ENCODE measurements around the gene KIF1C.

KIF1C gene

DNA sequence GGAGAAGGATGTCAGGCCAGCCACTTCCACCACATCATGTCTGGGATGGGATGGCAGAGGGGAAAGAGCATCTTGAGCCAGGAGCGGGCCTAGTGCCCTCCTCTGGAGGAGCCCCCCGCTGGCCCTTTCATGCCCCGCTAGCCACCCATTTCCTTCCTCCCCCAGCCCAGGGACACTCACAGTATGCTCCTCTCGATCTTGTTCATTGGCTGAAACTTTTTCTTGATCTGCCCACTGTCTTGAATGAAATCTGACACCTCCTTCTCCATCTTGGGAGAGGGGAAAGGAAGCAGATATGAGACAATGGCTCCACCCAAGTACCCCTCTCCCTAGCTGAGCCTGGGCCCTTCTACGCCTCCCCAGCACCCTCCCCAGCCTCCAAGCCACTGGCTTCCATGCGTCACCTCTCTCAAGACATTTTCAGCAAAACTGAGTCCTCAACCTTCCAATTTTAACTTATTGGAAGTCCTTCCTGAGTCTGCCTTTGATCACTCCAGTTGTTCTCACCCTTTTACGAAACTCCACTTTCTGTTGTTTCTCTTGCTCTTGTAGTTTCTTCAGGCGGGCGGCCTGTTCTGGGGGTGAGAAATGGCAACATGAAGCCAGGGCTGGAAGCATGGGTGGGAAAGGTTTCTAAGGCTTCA, 37.3 kb upstream of the KIF1C start:
- Mint-ChIP-seq H3K9me3 (no peaks in the 10 kb centered on the region), H3K4me1 (peaks cover 11 to 22% of the 10 kb centered on the region in 2 donors), H3K4me3 (no peak overlapping the region), H3K27ac (peak overlapping the region; percentile 77), H3K36me3 (peaks cover 40 to 55% of the 10 kb centered on the region in 2 donors), H3K27me3 (no peaks in the 10 kb centered on the region)
- no peak for DNase-seq
- no peak for ATAC-seq (replicated peaks)

DNA sequence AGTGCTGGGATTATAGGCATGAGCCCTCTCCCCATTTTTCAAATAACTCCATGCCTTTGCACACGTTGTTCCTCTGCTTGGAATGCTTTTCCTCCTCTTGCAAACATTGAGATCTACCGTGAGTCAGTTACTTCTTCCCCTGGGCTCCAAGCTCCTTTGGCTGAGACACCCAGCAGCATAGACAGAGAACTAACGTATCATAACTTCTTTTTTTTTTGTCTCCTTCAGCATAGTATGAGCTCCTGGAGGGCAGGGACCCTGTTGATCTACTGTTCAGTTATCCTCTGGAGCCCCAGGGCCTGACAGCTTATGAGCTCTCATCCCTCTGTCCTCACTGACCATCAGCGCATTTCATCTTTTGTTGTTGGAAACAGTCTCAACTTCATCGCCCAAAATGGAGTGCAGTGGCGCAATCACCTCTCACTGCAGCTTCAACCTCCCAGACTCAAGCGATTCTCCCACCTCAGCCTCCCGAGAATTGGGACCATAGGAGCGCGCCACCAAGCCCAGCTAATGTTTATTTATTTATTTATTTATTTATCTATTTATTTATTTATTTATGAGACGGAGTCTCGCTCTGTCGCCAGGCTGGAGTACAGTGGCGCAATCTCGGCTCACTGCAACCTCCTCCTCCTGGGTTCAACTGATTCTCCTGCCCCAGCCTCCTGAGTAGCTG, 32.3 kb upstream of the KIF1C start:
- Mint-ChIP-seq H3K36me3 (peaks cover 26% of the 10 kb centered on the region in 2 donors), H3K4me3 (peak overlapping the region in 1 of 2 donors; percentile 11), H3K27me3 (no peaks in the 10 kb centered on the region), H3K27ac (peak overlapping the region; percentile 84), H3K9me3 (no peaks in the 10 kb centered on the region), H3K4me1 (peaks cover 17% of the 10 kb centered on the region in 2 donors)
- DNase-seq (no peak), ATAC-seq (replicated peaks) (no peak)

DNA sequence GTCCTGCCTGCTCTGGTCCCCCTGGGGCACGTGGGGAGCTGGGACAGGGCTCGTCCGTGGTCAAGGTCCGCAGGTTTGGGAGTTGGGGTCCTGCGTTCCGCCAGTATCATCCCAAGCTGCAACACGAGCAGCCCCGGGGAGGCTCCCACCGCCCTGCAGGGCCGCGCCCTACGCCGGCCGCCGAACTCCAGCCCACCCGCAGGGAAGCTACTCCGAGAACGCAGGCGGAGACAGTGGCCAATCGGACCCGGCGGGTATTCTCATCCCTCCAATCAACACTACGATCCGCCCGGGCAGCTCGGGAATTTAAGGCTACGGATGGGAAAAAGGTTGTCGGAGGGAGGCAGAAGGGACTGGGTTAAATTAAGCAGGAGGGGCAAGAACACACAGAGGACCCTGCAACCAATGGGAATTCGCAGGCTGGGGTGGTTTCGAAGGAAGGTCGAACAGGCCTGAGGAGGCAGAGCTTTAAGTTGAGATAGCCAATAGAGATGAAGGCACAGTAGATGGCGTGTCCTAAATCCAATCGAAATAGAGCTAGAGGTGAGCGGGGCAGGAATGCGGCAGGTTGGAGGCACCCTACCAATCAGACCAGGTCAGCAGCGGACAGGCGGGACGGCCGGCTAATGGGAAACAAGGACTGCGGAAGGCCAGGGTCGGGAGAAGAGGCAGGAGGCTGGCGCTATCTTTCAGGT, 30.8 kb upstream of the KIF1C start:
- H3K9me3 Mint-ChIP-seq, result no peaks in the 10 kb centered on the region
- H3K4me1 Mint-ChIP-seq, result peaks cover 17 to 23% of the 10 kb centered on the region in 2 donors
- H3K27ac Mint-ChIP-seq, result no peak overlapping the region
- H3K36me3 Mint-ChIP-seq, result peaks cover 29 to 32% of the 10 kb centered on the region in 2 donors
- no peak overlapping the region for H3K4me3 Mint-ChIP-seq
- H3K27me3 Mint-ChIP-seq, result no peaks in the 10 kb centered on the region
- DNase-seq (peak; percentile 98), ATAC-seq (replicated peaks) (peak; percentile 83 to 86)

DNA sequence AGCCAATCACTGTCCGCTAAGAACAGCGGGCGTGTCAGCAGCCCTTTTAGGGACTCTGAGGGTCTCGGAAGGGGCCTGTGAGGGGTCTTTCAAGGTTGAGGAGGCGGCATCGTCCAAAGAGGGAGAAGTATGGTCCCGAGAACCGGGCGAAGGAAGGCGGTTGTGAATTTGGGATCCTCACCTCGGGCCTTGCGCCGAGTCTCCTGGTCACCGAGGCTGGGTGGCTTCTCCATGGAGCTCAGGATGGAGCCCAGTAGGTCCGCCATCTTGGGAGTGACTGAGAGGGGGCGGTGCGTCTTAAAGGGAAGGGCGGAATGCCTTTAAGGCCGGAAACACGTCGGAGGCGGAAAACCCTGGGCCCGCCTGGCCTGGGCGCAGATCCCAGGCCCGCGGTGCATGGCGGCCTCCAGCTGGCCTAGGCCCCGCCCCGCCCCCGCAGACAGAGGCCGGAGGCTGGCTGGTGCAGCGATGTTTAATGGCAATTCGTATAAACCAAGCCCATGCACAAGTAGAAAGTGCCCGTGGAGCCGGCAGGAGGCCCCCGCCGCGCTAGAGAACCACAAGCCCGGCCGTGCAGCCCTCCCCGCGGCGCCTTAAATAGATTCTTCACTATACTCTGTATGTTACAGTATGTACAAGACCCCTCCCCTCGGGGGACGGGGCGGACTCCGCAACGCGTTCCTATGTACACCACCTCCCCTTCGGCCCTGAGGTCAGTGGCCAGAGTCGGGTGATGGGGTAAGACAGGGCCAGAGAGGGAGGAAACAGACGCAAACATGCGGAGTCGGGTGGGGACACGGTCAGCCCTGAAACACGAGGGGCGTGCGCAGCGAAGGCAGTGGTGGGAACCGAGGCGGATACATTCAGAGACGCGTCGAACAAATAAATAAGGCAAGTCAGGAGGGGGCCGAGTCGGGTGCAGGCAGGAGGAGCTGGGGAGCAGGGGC, 29.9 kb upstream of the KIF1C start, which contains the start of gene SPAG7:
TSS of gene SPAG7 (minus strand) at position 279 of the 947 bp plus-strand sequence. CDS start at position 266, 13 bp downstream.
- no peak within 1 kb of the TSS for H3K27ac Mint-ChIP-seq
- H3K4me3 Mint-ChIP-seq, result no peak within 1 kb of the TSS
- H3K36me3 Mint-ChIP-seq, result peaks cover 37 to 40% of the 10 kb centered on the region in 2 donors
- no peaks in the 10 kb centered on the region for H3K9me3 Mint-ChIP-seq
- DNase-seq, result peak; percentile 96
- H3K4me1 Mint-ChIP-seq, result peaks cover 17 to 25% of the 10 kb centered on the region in 2 donors
- peak; percentile 52 to 71 for ATAC-seq (replicated peaks)
- no peaks in the 10 kb centered on the region for H3K27me3 Mint-ChIP-seq

DNA sequence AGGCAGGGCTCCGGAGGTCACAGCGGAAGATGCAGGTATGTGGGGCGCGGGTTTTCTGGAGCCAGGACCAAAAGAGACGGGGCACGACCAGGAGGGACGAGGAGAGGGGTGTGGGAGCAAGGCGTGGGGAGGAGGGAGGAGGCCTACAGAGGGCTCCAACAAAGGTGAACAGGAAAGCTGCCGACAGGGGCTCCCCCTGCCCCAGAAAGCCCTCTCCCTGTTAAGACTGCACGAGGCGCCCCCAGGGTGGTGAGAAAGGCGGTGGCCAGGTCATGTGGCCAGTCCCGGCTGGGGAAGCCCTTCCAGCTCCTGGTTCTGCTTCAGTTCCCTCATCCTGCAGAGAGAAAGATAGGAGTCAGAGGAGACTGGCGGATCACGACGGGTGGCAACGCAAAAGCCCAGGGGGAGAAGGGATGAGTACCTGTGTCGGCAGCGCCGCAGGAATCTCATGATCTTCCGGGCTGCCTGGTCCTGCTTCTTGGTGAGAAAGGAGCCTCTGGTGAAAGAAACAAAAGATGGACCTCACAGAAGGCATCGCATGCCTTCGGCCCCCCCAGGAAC, 29.2 kb upstream of the KIF1C start:
- DNase-seq, result no peak
- Mint-ChIP-seq H3K27ac (no peak overlapping the region), H3K4me3 (no peak overlapping the region)

GRCh38 chr17:4969047-4969550, 28.7 kb upstream of the KIF1C start:
- H3K4me1 Mint-ChIP-seq, result peaks cover 17 to 25% of the 10 kb centered on the region in 2 donors
- DNase-seq (no peak), ATAC-seq (replicated peaks) (no peak)
- H3K27me3 Mint-ChIP-seq, result no peaks in the 10 kb centered on the region
- H3K4me3 Mint-ChIP-seq, result no peak overlapping the region
- no peaks in the 10 kb centered on the region for H3K9me3 Mint-ChIP-seq
- H3K36me3 Mint-ChIP-seq, result peaks cover 46 to 48% of the 10 kb centered on the region in 2 donors
- H3K27ac Mint-ChIP-seq, result no peak overlapping the region

More for the DNA sequence above, 29.2 kb upstream of the KIF1C start:
- Mint-ChIP-seq H3K9me3 (no peaks in the 10 kb centered on the region), H3K27me3 (no peaks in the 10 kb centered on the region), H3K4me1 (peaks cover 17 to 23% of the 10 kb centered on the region in 2 donors), H3K36me3 (peaks cover 42% of the 10 kb centered on the region in 2 donors)
- ATAC-seq (replicated peaks), result no peak

DNA sequence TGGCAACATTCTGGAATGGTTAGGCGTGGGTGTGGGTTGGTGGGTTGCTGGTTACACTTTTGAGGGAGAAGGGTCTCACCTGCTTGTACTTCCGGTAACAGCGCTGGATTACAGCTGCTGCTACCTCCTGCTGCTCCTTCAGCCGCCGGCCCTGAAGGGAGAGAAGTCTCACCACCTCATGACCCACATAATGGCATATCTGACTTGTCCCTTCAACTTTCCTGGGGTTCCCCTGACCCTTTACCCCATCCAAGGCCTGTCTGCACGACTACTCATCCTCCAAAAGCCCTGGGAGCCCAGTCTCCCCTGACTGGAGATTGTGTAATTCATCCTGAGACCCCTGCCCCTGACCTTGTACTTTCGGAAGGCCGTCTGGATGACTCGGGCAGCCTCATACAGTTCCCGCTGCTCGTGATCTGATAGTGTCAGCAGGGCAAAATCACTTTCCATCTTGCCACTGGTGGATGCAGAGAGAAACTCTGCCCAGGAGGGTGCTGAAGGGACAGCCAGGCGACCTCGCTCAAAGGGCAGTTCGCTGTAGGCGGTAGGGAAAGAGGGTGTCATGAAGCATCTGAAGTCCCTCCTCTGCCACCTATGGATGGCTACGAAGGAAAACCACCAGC, 28.1 kb upstream of the KIF1C start:
- H3K36me3 Mint-ChIP-seq, result peaks cover 50 to 52% of the 10 kb centered on the region in 2 donors
- peaks cover 17 to 24% of the 10 kb centered on the region in 2 donors for H3K4me1 Mint-ChIP-seq
- no peak overlapping the region for H3K27ac Mint-ChIP-seq
- ATAC-seq (replicated peaks) (no peak), DNase-seq (no peak)
- no peak overlapping the region for H3K4me3 Mint-ChIP-seq
- H3K27me3 Mint-ChIP-seq, result no peaks in the 10 kb centered on the region
- no peaks in the 10 kb centered on the region for H3K9me3 Mint-ChIP-seq

DNA sequence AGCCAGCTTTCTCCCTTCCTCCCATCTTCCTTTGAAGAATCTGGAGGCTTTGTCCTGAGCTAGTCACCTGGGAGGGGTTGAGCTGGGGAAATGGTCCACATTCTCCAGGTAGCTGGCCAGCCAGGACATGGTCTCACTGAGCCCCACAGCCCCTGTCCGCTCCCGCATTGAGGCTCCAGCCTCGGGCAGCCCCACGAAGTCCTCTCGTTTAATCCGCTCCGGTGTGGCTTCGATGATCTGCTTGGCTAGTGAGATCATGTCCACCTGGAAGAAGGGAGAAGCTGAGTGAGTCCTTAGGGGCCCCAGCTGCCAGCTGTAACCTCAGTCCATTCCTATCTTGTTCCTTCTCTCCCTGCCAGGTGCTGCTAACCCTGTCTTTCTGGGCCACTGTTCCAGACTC, 27.5 kb upstream of the KIF1C start:
- no peaks in the 10 kb centered on the region for H3K9me3 Mint-ChIP-seq
- ATAC-seq (replicated peaks) (no peak), DNase-seq (no peak)
- peak overlapping the region; percentile 43 for H3K27ac Mint-ChIP-seq
- H3K4me1 Mint-ChIP-seq, result peaks cover 15 to 23% of the 10 kb centered on the region in 2 donors
- peaks cover 51 to 52% of the 10 kb centered on the region in 2 donors for H3K36me3 Mint-ChIP-seq
- no peaks in the 10 kb centered on the region for H3K27me3 Mint-ChIP-seq
- no peak overlapping the region for H3K4me3 Mint-ChIP-seq

DNA sequence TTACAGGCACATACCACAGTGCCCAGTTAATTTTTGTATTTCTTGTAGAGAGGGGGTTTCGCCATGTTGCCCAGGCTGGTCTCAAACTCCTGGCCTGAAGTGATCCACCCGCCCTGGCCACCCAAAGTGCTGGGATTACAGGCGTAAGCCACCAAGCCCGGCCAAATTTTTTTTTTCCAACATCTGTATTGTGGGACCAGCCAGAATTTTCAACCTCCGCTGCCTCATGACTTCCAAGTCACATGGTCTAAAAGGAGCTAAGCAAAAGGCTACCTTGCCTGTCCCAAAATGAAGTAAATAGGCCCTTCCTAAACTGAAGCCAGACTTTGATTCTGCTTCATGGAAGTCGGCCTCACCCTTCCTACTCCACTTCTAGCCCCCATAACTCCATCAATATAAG, 25.9 kb upstream of the KIF1C start:
- Mint-ChIP-seq H3K9me3 (no peaks in the 10 kb centered on the region), H3K4me3 (no peak overlapping the region), H3K4me1 (peaks cover 5 to 17% of the 10 kb centered on the region in 2 donors), H3K27ac (no peak overlapping the region), H3K27me3 (no peaks in the 10 kb centered on the region), H3K36me3 (peaks cover 50 to 52% of the 10 kb centered on the region in 2 donors)
- DNase-seq, result no peak
- no peak for ATAC-seq (replicated peaks)

DNA sequence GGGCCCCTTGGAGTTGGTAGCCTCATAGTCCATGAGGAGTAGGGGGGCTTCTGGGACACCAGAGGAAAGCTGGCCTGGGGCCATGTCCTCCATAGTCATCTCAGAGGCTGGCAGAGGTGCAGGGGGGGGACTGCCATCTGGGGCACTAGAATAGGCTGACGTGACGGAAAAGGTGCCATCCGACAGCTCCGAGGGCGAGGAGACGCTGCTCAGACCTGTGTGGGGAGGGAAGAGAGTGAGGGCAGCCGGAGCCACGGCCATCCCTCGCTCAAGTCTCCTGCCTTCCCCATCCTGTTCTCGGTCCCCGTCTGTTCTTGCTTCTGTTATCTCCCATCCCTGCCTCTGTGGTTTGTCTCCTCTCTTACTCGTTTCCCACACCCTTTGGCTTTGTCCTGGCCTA, 25.4 kb upstream of the KIF1C start:
- Mint-ChIP-seq H3K9me3 (no peaks in the 10 kb centered on the region), H3K36me3 (peaks cover 51 to 56% of the 10 kb centered on the region in 2 donors), H3K27me3 (no peaks in the 10 kb centered on the region), H3K4me1 (peaks cover 5 to 17% of the 10 kb centered on the region in 2 donors), H3K27ac (no peak overlapping the region), H3K4me3 (no peak overlapping the region)
- ATAC-seq (replicated peaks), result no peak
- no peak for DNase-seq

GRCh38 chr17:4972752-4973151, 25.0 kb upstream of the KIF1C start:
- no peak for ATAC-seq (replicated peaks)
- H3K27ac Mint-ChIP-seq, result no peak overlapping the region
- H3K36me3 Mint-ChIP-seq, result peaks cover 51 to 57% of the 10 kb centered on the region in 2 donors

DNA sequence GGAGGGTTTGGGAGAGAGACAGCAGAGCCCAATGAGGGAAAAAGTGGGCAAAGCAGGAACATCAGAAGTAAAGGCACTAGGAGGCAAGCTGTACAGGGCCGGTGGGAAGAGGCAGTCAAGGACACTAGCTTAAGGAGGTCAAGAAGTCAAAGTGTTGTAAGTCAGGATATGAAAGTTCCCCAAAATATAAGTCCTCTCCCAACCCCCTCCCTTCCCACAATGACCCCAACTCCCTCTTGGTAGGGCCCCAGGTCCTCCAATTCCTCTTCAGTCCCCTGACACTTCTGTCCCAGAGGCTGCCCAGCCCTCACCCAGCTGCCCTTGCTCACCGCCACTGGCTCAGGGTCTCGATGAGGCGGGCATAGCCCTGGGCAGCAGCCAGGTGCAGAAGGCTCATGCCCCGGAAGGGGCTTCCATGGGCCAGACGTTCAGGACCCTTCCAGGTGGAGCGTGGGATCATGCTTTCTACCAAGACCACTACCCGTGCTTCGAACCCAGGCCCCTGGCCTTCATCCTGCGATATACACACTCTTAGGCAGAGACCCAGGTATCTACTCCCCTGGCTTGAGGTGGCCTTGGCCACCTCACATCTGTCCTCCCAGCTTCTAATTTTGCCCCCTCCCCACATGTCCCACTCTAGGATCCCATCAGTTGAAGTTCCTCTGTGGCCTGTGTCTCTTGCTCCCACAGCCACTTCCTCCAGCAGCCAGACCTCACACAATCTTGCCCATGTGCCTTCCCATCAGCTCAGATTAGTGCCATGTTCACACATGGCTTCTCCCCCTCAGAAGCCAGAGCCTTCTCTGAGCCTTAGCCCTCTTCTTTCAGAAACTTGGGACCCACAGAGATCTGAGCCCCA, 24.3 kb upstream of the KIF1C start:
- no peak overlapping the region for H3K27ac Mint-ChIP-seq
- H3K4me3 Mint-ChIP-seq, result no peak overlapping the region
- ATAC-seq (replicated peaks) (no peak), DNase-seq (no peak)
- H3K36me3 Mint-ChIP-seq, result peaks cover 54 to 60% of the 10 kb centered on the region in 2 donors
- no peaks in the 10 kb centered on the region for H3K27me3 Mint-ChIP-seq
- H3K4me1 Mint-ChIP-seq, result peaks cover 9 to 20% of the 10 kb centered on the region in 2 donors
- no peaks in the 10 kb centered on the region for H3K9me3 Mint-ChIP-seq

More at GRCh38 chr17:4972752-4973151, 25.0 kb upstream of the KIF1C start:
- no peak for DNase-seq
- Mint-ChIP-seq H3K9me3 (no peaks in the 10 kb centered on the region), H3K27me3 (no peaks in the 10 kb centered on the region), H3K4me1 (peaks cover 5 to 17% of the 10 kb centered on the region in 2 donors), H3K4me3 (no peak overlapping the region)
